ENCODE data around the gene MYL6B. TPM values are rescaled to one million over a fixed set of nuclear protein-coding genes. Genes with fewer than 3 reads are reported as not detected.

MYL6B gene
- total and polyA plus RNA-seq, 12 donors, result 31.9 to 64.0 (median 49.9) TPM

DNA sequence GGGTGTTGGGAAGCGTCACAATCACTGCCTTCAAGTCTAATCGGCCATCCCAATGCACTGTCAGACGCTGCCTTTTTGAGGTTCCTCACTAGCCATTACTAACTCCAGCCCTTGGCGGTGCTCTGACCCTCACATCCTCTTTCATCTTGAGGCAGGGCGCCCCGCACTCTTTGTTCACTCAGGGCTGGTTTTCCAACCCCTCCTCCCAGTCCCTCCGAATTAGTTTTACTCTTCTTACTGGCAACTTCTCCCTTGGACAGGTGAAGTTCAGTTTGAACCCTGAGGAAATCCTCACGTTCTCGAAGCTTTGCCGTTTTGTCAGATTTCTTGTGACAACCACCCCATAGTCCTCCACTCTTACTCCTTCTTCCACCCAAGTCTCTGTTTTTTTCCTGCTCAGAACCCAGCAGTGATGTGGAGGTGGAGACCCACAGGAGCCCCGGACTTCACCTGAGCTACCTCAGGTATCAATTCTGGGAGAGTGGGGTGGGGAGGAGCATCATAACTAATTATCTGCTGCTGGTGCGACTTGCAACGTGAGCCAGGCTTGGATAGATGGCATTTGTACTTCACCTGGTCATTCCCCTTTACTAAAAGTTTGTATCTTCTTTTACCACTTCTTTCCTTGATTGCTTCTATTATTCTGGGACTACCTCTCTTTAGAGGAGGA is 33.6 kb upstream of the MYL6B start:
- DNase-seq, result no peak
- TF ChIP-seq, protein P1, sequence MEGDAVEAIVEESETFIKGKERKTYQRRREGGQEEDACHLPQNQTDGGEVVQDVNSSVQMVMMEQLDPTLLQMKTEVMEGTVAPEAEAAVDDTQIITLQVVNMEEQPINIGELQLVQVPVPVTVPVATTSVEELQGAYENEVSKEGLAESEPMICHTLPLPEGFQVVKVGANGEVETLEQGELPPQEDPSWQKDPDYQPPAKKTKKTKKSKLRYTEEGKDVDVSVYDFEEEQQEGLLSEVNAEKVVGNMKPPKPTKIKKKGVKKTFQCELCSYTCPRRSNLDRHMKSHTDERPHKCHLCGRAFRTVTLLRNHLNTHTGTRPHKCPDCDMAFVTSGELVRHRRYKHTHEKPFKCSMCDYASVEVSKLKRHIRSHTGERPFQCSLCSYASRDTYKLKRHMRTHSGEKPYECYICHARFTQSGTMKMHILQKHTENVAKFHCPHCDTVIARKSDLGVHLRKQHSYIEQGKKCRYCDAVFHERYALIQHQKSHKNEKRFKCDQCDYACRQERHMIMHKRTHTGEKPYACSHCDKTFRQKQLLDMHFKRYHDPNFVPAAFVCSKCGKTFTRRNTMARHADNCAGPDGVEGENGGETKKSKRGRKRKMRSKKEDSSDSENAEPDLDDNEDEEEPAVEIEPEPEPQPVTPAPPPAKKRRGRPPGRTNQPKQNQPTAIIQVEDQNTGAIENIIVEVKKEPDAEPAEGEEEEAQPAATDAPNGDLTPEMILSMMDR (IDR thresholded peaks at IDR 0.05), result no peak
- H3K4me1 ChIP-seq, result peaks cover 0 to 60% (median 40%) of the 10 kb centered on the region in 9 donors
- intact Hi-C loops (cut with DNase I), result loop anchor here in 7 of 10 donors (1.0 to 10.0 kb wide), 15 partner anchors 40 to 384 kb away; partner anchors contain the start of genes SMARCC2 (in 5 of the 7), SPRYD4 (in 5 of the 7), NABP2 (in 4 of the 7) and MYL6 (in 2 of the 7)
- peak overlapping the region; percentile 53 to 84 (median 74) for H3K4me3 ChIP-seq
- H3K36me3 ChIP-seq, result peaks cover 0 to 43% (median 13%) of the 10 kb centered on the region in 9 donors
- WGBS, 2 donors, result 10 to 11% methylated on average over 13 of the region's 13 CpGs
- peak overlapping the region; percentile 64 to 95 (median 88) for H3K27ac ChIP-seq
- ATAC-seq, result peak in 2 of 8 donors; percentile 0
- no peaks in the 10 kb centered on the region for H3K9me3 ChIP-seq
- H3K27me3 ChIP-seq, result no peaks in the 10 kb centered on the region

DNA sequence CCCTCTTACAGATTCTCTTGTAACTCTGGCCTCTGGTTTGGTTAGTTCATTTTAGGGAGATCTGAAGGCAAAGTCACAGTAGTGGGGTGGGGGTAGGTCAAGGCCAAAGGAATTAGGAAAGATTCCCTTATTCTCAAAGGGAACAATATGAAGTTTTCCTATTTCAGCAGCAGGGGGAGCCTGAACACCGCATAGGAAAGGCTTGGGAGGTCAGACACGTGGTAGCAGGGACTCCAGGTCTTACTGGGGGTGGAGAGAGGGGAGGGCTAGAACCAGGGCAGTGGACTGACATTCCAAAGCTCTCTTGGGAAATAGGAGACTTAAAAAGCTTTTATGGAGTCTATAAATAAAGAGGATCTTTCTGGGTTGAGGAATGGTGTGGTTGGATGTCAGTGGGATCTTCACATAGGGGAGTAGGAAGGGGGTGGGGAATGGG is 33.0 kb upstream of the MYL6B start:
- Histone ChIP-seq H3K27ac (peak overlapping the region in 9 of 10 donors; percentile 46 to 95 (median 89)), H3K4me3 (peak overlapping the region in 7 of 10 donors; percentile 54 to 84 (median 74)), H3K36me3 (peaks cover 0 to 39% (median 13%) of the 10 kb centered on the region in 9 donors), H3K27me3 (no peaks in the 10 kb centered on the region), H3K4me1 (peaks cover 0 to 60% (median 41%) of the 10 kb centered on the region in 9 donors), H3K9me3 (no peaks in the 10 kb centered on the region)
- 0% methylated on average over 2 of the region's 2 CpGs for WGBS, 2 donors
- TF ChIP-seq, protein P1 (IDR thresholded peaks at IDR 0.05), result peak; percentile 57 to 87 (median 80)
- intact Hi-C loops (cut with DNase I), result loop anchor here in 7 of 10 donors (1.0 to 10.0 kb wide), 14 partner anchors 39 to 385 kb away; partner anchors contain the start of genes SMARCC2 (in 5 of the 7), NABP2 (in 4 of the 7), SPRYD4 (in 4 of the 7) and MYL6 (in 2 of the 7)
- DNase-seq (peak; percentile 46 to 87), ATAC-seq (peak; percentile 43 to 55 (median 47))

DNA sequence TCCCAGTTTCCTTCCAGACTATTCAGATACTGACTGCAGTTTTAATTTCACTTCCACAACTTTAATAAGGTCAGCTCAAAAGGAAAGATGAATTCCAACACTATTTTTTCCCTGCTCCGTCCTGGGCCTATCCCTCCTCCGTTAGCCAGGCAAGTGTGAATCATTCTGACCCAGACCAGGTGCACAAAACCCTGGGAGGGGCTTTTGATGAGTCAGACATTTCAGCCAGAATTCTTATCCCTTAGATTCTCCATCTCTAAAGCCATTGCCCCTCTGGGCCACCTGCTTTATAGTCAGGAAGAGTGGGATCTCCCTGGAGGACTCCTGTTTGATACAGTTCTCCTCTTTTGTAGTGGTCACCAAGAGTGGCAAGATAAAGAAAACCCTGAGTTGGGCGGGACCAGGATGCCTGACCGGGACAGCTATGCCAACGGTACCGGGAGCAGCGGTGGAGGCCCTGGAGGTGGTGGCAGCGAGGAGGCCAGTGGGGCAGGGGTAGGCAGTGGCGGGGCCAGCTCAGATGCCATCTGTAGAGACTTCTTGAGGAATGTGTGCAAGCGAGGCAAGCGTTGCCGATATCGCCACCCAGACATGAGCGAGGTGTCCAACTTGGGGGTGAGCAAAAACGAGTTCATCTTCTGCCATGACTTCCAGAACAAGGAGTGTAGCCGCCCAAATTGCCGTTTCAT is 32.1 kb upstream of the MYL6B start:
- DNase-seq, result no peak
- Histone ChIP-seq H3K27me3 (no peaks in the 10 kb centered on the region), H3K4me1 (peaks cover 0 to 64% (median 46%) of the 10 kb centered on the region in 9 donors), H3K4me3 (no peak overlapping the region), H3K9me3 (no peaks in the 10 kb centered on the region), H3K27ac (peak overlapping the region in 9 of 10 donors; percentile 46 to 95 (median 88)), H3K36me3 (peaks cover 0 to 39% (median 13%) of the 10 kb centered on the region in 9 donors)
- intact Hi-C loops (cut with DNase I), result loop anchor here in 6 of 10 donors (2.0 to 10.0 kb wide), 6 partner anchors 37 to 514 kb away; partner anchors contain the start of genes SMARCC2 (in 2 of the 6), SPRYD4 (in 2 of the 6), BAZ2A (in 1 of the 6) and MYL6 (in 1 of the 6)
- TF ChIP-seq, protein P1 (IDR thresholded peaks at IDR 0.05), result no peak
- WGBS, 2 donors, result 85 to 90% methylated on average over 17 of the region's 17 CpGs
- no peak for ATAC-seq

Measured in heart right ventricle (tissue), 16 donors.